NCI-H2029 (cell line): ENCODE measurements around the gene ITGB2.

Experiments used
- DNase-seq: peaks from one replicate; lab custom pipeline; 2025; lab: John Stamatoyannopoulos, UW

ITGB2 gene

DNA sequence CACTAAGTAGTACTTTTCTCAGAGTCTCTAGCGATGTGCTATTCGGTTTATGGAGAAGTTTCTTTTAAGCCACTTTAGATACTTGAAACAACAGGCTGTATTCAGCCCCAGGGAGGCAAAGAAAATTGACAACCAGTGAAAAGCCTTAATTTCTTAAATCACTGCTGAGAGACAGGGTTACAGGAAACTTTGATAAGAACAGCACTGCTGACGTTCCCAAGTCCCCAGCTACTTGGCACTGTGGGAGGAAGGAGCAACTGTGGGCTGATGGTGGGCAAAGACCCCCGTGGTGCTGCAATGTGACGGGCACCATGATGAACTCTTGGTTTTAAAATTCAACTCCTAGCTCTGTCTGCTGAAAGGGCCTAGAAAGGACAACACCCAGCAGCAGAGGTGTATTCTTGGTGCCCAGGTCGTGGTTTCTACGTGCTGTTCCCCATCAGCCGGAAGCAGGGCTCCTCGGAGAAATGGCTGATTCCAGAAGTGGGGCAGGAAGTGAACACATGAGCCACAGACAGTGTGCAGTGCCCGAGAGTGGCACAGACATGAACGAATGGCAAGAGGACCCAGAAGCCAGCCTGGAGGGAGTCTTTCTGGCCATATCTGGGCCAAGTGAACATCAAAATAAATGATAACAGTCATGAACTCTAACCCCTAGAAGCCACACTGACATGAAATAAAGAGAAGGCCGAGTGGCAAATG is 52.5 kb downstream of the ITGB2 start:
- no peak for DNase-seq

DNA sequence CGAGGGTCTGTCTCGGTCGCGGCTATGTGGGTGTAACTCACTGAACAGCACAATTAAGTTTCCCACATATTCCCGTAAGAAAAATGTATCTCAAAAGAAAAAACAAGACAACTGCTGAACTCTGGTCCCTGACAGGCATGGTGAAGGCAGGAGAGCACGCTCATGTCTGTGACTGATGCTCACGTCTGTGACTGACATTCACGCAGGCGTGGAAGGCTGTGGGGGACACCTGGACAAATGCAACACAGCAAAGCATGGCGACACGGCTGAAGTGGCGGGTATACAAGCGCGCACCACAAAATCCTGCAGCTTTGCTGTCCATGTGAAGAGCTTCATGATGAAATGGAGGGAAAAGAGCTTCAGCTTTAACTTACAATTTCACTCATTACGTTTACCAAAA is 53.2 kb downstream of the ITGB2 start:
- DNase-seq: no peak

GRCh38 chr21:44866780-44867179 is 53.9 kb downstream of the ITGB2 start:
- DNase-seq: no peak

GRCh38 chr21:44865561-44866280 is 55.0 kb downstream of the ITGB2 start:
- DNase-seq: no peak

DNA sequence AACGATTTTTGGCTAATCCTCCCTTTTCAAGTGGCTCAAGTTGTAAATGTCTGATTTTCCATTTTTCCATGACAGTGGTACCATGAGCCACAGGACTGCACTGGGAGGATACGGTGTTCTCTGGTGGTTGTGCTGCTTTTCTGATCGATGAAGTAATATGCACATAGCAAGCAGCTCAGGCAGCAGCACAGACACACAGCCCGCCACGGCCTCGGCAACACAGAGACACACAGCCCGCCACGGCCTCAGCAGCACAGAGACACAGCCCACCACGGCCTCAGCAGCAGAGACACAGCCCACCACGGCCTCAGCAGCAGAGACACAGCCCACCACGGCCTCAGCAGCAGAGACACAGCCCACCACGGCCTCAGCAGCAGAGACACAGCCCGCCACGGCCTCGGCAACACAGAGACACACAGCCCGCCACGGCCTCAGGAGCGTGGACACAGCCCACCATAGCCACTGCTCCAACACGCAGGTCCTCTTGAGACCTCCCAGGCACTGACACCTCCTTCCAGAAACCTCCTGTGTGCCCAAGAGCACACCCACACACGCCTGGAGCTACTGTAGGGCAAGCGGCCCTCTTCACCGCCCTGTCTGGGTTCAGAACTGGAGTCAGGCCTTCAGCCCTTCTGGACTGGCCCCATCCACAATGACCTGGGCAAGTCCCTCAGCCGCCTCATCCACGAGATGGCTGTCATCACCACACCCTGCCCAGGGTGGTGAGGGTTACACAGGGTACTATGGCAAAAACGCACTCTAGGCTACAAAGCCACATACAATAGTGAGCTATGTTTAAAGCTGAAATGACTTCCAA is 57.6 kb downstream of the ITGB2 start:
- no peak for DNase-seq

GRCh38 chr21:44858791-44859190 is 61.9 kb downstream of the ITGB2 start:
- no peak for DNase-seq

- DNase-seq: no peak
Observed at GRCh38 chr21:44858291-44858690, 62.4 kb downstream of the ITGB2 start.

- DNase-seq: no peak
Observed at GRCh38 chr21:44857127-44857892, 63.4 kb downstream of the ITGB2 start.

DNA sequence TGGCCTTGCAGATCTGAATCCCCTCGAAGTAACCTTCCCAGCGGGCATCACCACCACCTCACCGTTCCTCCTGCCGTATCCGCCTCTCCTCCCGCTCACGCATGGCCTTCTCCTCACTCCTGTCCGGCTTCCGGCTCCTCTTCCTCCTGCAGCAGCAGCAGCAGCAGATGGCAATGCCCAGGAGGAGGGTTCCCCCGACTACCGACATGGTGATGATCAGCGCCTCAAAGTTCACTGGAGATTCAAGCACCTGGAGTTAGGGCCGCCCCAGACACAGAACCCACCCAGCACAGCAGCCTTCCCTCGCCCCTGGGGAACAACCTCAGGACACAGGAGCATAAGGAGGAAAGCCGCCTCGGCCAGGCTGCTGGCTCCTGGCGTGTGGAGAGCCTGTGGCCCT is 64.6 kb downstream of the ITGB2 start:
- DNase-seq: no peak

GRCh38 chr21:44855572-44855971 is 65.1 kb downstream of the ITGB2 start:
- DNase-seq: no peak

DNA sequence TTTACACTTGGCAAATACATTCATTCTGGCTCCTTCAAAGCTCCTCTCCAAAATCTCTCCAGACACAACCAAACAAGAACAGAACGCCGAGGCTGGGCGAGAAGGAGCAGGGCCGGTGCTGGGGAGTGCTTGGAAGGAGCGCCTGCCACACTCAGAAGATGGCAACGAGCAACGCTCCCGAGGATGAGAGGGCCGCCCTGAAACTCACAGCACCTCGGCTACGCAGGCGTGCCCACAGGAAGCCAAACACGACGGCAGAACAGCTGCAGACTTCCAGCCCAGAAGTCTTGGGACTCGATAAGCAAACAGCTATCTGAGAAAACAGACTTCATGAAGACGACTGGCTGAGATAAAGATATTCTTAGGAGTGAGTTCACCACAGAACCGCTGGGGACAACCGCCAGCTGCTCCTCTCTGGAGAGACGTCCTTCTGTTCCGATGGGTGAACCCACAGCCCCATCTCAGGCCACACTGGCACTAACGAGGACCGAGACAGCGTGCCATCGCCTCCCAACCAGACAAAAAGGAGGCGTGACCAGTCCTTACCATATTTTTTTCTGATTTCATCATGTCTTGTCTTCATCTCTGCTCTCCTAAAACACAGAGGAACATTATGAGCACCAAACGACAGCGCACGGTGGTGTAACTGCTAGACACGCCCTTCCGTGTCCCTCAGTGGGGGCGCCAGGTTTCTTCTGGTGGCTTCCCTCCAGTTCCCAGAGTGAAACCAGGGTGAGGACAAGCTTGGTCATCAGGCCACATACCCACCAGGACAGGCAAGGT is 65.8 kb downstream of the ITGB2 start:
- DNase-seq: no peak

DNA sequence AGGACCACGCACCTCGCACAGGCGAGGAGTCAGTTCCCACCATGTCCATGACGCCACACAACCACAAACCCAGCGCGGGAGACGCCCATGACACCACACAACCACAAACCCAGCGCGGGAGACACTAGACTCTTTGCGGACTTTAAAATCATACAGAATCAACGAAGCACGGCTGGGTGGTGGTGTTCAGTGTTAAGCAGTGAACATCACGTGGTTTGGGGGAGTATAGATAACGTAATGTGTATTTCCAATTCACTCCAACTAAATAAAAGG is 66.4 kb downstream of the ITGB2 start:
- DNase-seq: no peak

DNA sequence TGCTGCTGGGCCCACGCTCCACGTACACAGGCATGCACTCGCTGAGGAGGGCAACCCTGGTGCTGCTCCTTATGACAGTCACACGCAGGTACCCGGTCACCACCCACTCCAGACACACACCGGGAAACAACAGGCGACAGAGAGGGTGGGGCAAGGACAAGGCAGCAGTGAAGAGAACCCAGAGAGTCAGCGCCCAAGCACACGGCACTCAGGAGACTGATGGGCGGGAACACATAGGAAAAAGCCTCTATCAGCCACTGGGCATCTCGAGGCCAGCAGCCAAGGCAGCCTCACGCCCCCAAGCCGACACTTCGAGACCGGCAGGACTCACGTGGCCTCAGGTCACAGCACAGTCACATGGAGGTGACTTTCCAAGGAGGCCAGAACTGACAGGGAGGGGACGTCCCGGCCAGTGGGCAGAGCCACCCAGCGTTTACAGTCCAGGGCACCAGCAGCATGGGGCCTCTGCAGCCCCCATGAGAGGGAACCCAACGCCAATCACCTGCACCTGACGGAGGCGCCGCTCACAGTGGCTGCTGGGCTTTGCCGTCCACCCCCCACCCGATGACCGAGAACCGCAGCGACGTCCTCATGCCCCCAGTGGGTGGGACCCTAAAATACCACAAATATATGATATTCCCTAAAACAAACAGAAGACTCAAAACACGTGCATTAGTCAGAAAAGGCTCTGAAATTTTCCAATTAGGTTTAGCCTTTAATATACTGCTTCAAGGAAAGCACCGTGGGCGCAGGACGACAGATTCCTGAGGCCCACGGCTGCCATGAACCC is 66.9 kb downstream of the ITGB2 start:
- DNase-seq: no peak

GRCh38 chr21:44850905-44851657 is 69.6 kb downstream of the ITGB2 start:
- no peak for DNase-seq

DNA sequence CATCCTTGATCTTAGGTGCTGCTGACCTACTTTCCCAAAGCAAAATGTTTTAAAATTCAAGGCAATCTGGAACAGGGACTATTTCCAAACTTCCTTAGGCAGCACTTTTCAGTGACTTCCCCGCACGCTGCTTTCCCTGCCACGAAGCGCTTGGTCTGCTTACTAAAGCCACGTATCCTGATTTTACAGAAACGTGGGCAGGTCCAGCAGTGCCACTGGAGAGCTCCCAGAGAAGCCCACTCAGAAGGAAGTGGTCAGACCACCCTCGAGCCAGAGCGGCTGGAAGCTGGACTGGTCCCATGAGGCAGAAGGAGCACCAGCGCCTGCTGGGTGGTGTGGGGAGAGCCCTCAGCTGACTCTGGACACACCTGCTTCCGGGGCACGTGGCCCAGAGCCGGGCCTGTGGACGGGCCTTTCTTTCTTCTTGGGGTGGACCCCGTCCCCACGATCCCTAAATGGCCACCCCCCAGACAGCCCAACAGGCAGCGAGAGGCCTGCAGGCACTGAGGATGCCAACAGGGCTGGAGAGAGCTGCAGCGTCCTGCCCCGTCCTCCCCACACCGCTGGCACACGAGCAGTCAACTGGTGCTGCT is 70.4 kb downstream of the ITGB2 start:
- DNase-seq: no peak

GRCh38 chr21:44849616-44850130 is 71.0 kb downstream of the ITGB2 start:
- DNase-seq: no peak

- DNase-seq: no peak
Observed at GRCh38 chr21:44848821-44849521, 71.7 kb downstream of the ITGB2 start.

- DNase-seq: no peak
Observed at GRCh38 chr21:44847261-44848056, 73.2 kb downstream of the ITGB2 start.
